Measurements from ENCODE around the gene ACSF2. TPM values are rescaled to one million over a fixed set of nuclear protein-coding genes. Genes with fewer than 3 reads are reported as not detected.

The ACSF2 gene
- polyA plus RNA-seq, 1 donor from 2014 or later = not detected

- TF ChIP-seq, protein P1, sequence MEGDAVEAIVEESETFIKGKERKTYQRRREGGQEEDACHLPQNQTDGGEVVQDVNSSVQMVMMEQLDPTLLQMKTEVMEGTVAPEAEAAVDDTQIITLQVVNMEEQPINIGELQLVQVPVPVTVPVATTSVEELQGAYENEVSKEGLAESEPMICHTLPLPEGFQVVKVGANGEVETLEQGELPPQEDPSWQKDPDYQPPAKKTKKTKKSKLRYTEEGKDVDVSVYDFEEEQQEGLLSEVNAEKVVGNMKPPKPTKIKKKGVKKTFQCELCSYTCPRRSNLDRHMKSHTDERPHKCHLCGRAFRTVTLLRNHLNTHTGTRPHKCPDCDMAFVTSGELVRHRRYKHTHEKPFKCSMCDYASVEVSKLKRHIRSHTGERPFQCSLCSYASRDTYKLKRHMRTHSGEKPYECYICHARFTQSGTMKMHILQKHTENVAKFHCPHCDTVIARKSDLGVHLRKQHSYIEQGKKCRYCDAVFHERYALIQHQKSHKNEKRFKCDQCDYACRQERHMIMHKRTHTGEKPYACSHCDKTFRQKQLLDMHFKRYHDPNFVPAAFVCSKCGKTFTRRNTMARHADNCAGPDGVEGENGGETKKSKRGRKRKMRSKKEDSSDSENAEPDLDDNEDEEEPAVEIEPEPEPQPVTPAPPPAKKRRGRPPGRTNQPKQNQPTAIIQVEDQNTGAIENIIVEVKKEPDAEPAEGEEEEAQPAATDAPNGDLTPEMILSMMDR (IDR thresholded peaks at IDR 0.05; ENCODE audit: poor library complexity, severe bottlenecking) = no peak
Observed at GRCh38 chr17:50521514-50521913, 95.5 kb downstream of the ACSF2 start (continued).

DNA sequence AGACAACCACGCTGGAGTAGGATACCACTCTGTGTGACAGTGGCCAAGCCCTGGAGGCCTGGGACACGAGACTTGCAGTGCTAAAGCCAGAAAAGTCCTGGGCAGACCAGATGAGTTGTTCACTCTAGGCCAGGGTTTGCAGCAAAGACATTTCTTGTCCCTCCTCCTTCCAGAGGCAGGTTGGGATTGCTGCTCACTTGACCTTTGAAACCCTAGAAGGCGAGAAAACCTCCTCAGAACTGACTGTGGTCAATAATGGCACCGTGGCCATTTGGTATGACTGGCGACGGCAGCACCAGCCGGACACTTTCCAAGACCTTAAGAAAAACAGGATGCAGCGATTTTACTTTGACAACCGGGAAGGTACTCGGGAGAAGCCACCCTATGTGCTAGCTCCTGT, 96.7 kb downstream of the ACSF2 start:
- no peaks in the 10 kb centered on the region for H3K36me3 ChIP-seq (ENCODE audit: insufficient read depth, low read length)
- no peak overlapping the region for H2AFZ ChIP-seq (ENCODE audit: low read depth, low read length)
- H4K20me1 ChIP-seq (ENCODE audit: insufficient read depth) = no peaks in the 10 kb centered on the region
- no peaks in the 10 kb centered on the region for H3K27me3 ChIP-seq (ENCODE audit: insufficient read depth, low read depth, low read length)
- no peaks in the 10 kb centered on the region for H3F3A ChIP-seq (ENCODE audit: insufficient read depth, low read length, poor library complexity, severe bottlenecking)
- no peaks in the 10 kb centered on the region for H3K9me3 ChIP-seq (ENCODE audit: low read length)
- no peak overlapping the region for H3K4me3 ChIP-seq (ENCODE audit: low read length)
- H3K27ac ChIP-seq (ENCODE audit: low read length) = no peak overlapping the region
- H3K4me2 ChIP-seq (ENCODE audit: low read length) = no peak overlapping the region
- H3K79me2 ChIP-seq (replicated peaks; ENCODE audit: insufficient read depth, low read length) = no peaks in the 10 kb centered on the region
- H3K9ac ChIP-seq (ENCODE audit: low read length) = no peak overlapping the region
- TF ChIP-seq EP300 (conservative IDR thresholded peaks at IDR 0.05; ENCODE audit: poor library complexity, severe bottlenecking) (no peak), RAD21 (conservative IDR thresholded peaks at IDR 0.05) (no peak), MXI1 (conservative IDR thresholded peaks at IDR 0.05; ENCODE audit: poor library complexity, severe bottlenecking) (no peak), SMC3 (conservative IDR thresholded peaks at IDR 0.05; ENCODE audit: poor library complexity) (no peak), EZH2 (IDR thresholded peaks at IDR 0.05; ENCODE audit: borderline replicate concordance, insufficient read depth, low read length, poor library complexity, severe bottlenecking) (no peak), POLR2AphosphoS5 (IDR thresholded peaks at IDR 0.05) (no peak), REST (IDR thresholded peaks at IDR 0.05; ENCODE audit: borderline replicate concordance) (no peak)
- no peaks in the 10 kb centered on the region for H3K9me2 ChIP-seq (ENCODE audit: insufficient read depth, low read length)

DNA sequence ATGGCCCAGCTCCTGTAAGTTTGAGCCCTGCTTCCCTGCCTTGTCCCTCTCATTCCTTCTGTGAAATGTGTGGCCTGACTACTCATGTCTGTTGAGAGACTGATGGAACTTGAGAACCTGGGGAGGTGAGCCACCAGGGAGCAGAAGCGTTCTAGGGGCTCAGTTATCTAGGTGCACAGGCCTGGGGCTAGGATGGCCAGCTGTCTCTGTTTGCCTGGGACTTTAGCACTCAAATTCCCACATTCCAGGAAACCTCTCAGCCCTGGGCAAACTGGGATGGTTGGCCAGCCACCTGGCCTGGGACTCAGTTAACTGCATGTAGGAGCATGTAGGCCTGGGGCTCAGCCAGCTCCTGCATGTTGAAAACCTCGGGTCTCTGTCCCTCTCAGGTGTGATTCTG, 97.2 kb downstream of the ACSF2 start:
- no peaks in the 10 kb centered on the region for H3K36me3 ChIP-seq (ENCODE audit: insufficient read depth, low read length)
- no peaks in the 10 kb centered on the region for H3K27me3 ChIP-seq (ENCODE audit: insufficient read depth, low read depth, low read length)
- H3K79me2 ChIP-seq (replicated peaks; ENCODE audit: insufficient read depth, low read length) = no peaks in the 10 kb centered on the region
- H3K27ac ChIP-seq (ENCODE audit: low read length) = no peak overlapping the region
- H2AFZ ChIP-seq (ENCODE audit: low read depth, low read length) = no peak overlapping the region
- no peaks in the 10 kb centered on the region for H3K9me3 ChIP-seq (ENCODE audit: low read length)
- H3K4me3 ChIP-seq (ENCODE audit: low read length) = no peak overlapping the region
- no peaks in the 10 kb centered on the region for H3F3A ChIP-seq (ENCODE audit: insufficient read depth, low read length, poor library complexity, severe bottlenecking)
- TF ChIP-seq MXI1 (conservative IDR thresholded peaks at IDR 0.05; ENCODE audit: poor library complexity, severe bottlenecking) = no peak
- TF ChIP-seq EP300 (conservative IDR thresholded peaks at IDR 0.05; ENCODE audit: poor library complexity, severe bottlenecking) = no peak
- TF ChIP-seq SMC3 (conservative IDR thresholded peaks at IDR 0.05; ENCODE audit: poor library complexity) = no peak
- no peak for TF ChIP-seq TAF1 (IDR thresholded peaks at IDR 0.05; ENCODE audit: low read depth)
- no peak for TF ChIP-seq REST (IDR thresholded peaks at IDR 0.05; ENCODE audit: borderline replicate concordance)
- H4K20me1 ChIP-seq (ENCODE audit: insufficient read depth) = no peaks in the 10 kb centered on the region
- no peak overlapping the region for H3K4me2 ChIP-seq (ENCODE audit: low read length)
- no peak overlapping the region for H3K9ac ChIP-seq (ENCODE audit: low read length)
- H3K9me2 ChIP-seq (ENCODE audit: insufficient read depth, low read length) = no peaks in the 10 kb centered on the region

All from neural cell (in vitro differentiated cells).